ENCODE results near the gene SIPA1L3. TPM values are rescaled to one million over a fixed set of nuclear protein-coding genes. Genes with fewer than 3 reads are reported as not detected.

Gene SIPA1L3
- total RNA-seq, 3 donors from 2014 or later: 93.6 to 173 (median 144) TPM

DNA sequence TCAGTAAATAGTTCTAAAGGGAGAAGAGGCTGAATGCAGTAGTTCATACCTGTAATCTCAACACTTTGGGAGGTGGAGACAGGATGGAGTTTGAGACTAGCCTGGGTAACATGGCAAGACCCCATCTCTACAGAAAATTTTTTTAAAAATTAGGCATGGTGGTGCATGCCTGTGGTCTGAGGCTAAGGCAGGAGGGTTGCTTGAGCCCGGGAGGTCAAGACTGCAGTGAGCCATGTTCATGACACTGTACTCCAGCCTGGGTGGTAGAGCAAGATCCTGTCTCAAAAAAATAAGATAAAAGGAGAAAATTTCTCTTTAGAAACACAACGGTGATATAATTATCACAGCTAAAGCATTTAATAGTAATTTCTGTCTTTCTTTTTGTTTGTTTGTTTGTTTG, 57.1 kb downstream of the SIPA1L3 start:
- TF ChIP-seq, protein P1, sequence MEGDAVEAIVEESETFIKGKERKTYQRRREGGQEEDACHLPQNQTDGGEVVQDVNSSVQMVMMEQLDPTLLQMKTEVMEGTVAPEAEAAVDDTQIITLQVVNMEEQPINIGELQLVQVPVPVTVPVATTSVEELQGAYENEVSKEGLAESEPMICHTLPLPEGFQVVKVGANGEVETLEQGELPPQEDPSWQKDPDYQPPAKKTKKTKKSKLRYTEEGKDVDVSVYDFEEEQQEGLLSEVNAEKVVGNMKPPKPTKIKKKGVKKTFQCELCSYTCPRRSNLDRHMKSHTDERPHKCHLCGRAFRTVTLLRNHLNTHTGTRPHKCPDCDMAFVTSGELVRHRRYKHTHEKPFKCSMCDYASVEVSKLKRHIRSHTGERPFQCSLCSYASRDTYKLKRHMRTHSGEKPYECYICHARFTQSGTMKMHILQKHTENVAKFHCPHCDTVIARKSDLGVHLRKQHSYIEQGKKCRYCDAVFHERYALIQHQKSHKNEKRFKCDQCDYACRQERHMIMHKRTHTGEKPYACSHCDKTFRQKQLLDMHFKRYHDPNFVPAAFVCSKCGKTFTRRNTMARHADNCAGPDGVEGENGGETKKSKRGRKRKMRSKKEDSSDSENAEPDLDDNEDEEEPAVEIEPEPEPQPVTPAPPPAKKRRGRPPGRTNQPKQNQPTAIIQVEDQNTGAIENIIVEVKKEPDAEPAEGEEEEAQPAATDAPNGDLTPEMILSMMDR (IDR thresholded peaks at IDR 0.05): no peak
- Histone ChIP-seq H3K36me3 (ENCODE audit: low read depth) (no peaks in the 10 kb centered on the region), H3K4me3 (no peak overlapping the region), H3K9me3 (no peaks in the 10 kb centered on the region), H3K4me1 (ENCODE audit: low read depth) (peaks cover 13% of the 10 kb centered on the region)
- no peak for DNase-seq
- no peak for ATAC-seq
- intact Hi-C loops (cut with DNase I, micrococcal nuclease): no loop called here

DNA sequence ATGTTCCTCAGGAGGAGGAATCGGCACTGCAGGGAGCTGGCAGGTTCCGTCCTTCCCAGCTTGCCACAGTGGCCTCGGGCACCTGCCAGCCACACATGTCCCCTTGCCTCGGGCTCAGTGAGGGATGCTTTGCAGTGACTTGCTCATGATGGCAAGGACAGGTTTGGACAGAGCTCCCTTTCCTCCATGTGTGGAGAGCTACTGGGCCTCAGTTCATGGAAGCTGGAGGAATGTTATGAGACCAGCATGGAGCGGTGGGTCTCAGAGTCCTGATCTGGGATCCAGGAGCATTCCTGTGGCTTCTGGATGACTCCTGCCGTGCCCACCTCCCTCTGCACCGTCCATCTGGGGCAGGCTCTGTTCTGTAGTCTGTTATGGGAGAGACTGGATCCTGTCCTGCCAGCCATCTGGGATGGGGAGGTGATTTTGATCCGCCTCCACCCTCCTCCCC, 59.2 kb downstream of the SIPA1L3 start:
- TF ChIP-seq, protein P1 (IDR thresholded peaks at IDR 0.05): no peak
- Histone ChIP-seq H3K36me3 (ENCODE audit: low read depth) (no peaks in the 10 kb centered on the region), H3K4me3 (no peak overlapping the region), H3K9me3 (peaks cover 14% of the 10 kb centered on the region), H3K4me1 (ENCODE audit: low read depth) (peaks cover 13% of the 10 kb centered on the region)
- intact Hi-C loops (cut with DNase I, micrococcal nuclease): no loop called here
- DNase-seq: no peak
- ATAC-seq: peak; percentile 42

DNA sequence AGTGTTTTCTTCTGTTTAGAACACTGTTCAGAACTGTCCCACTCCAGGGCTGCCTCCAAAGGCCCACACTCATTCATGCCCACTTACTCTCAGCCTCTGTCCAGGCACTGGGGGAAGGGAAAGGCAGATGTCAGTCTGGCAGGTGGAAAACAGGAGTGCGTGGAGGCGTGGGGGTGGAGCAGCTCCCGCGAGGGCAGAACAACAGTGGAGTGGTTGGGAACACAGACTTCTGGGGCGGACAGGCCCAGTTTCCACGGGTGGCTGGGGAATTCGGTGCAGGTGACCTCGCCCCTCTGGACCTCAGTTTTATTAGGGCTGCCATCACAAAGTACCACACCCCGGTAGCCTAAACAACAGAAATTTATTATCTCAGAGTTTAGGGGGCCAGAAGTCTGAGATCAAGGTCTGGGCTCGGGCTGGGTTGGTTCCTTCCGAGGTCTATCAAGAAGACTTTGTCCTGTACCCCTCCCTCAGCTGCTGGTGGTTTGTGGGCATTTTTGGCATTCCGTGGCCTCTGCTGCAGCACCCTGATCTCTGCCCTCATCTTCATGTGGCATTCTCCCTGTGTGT, 59.7 kb downstream of the SIPA1L3 start:
- Histone ChIP-seq H3K9me3 (peaks cover 14% of the 10 kb centered on the region), H3K36me3 (ENCODE audit: low read depth) (no peaks in the 10 kb centered on the region), H3K4me1 (ENCODE audit: low read depth) (peaks cover 13% of the 10 kb centered on the region), H3K4me3 (no peak overlapping the region)
- TF ChIP-seq, protein P1 (IDR thresholded peaks at IDR 0.05): no peak
- intact Hi-C loops (cut with DNase I, micrococcal nuclease): no loop called here
- no peak for DNase-seq
- peak; percentile 59 for ATAC-seq

DNA sequence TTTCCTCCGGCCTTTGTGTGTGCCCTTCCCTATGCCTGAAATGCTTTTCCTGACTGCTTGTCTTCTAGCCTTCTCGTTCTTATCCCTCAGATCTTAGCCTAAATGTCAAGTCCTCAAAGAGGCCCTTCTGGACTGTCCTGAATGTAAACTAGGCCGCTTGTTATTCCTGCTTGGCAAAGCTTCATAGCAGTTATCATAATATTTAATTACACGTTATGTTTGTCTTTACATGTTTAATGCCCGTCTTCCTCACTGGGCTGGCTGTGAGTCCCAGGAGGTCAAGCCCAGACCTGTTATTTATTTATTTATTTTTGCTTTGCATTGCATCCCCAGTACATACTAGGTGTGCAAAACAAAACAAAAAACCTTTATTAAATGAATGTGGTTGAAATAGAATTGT, 62.7 kb downstream of the SIPA1L3 start:
- intact Hi-C loops (cut with DNase I, micrococcal nuclease): no loop called here
- DNase-seq (no peak), ATAC-seq (no peak)
- no peak overlapping the region for H3K4me3 ChIP-seq
- TF ChIP-seq, protein P1 (IDR thresholded peaks at IDR 0.05): no peak
- H3K4me1 ChIP-seq (ENCODE audit: low read depth): peaks cover 13% of the 10 kb centered on the region
- H3K36me3 ChIP-seq (ENCODE audit: low read depth): no peaks in the 10 kb centered on the region
- peaks cover 14% of the 10 kb centered on the region for H3K9me3 ChIP-seq

DNA sequence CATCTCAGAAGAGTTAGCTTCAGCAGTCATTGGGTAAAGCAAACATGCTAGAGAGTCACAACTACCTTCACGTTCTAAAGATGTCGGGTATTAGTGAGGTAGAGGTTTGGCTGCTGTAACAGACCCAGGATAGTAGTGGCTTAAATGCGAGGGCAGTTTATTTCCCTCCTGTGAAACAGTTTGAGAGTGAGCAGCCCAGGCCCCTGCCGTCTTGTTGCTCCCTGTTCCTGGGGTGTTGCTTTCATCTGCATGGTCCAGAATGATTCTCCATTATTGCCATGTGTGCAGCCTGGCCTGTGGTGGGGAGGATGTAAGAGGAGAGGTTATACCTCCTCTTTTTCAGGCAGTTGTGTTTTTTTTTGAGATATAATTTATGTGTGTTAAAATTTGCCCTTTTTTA, 63.7 kb downstream of the SIPA1L3 start:
- Histone ChIP-seq H3K9me3 (peaks cover 14% of the 10 kb centered on the region), H3K36me3 (ENCODE audit: low read depth) (no peaks in the 10 kb centered on the region), H3K4me1 (ENCODE audit: low read depth) (peaks cover 13% of the 10 kb centered on the region), H3K4me3 (no peak overlapping the region)
- ATAC-seq: no peak
- DNase-seq: peak in 1 of 3 donors; percentile 1
- TF ChIP-seq, protein P1 (IDR thresholded peaks at IDR 0.05): no peak
- intact Hi-C loops (cut with DNase I, micrococcal nuclease): no loop called here

DNA sequence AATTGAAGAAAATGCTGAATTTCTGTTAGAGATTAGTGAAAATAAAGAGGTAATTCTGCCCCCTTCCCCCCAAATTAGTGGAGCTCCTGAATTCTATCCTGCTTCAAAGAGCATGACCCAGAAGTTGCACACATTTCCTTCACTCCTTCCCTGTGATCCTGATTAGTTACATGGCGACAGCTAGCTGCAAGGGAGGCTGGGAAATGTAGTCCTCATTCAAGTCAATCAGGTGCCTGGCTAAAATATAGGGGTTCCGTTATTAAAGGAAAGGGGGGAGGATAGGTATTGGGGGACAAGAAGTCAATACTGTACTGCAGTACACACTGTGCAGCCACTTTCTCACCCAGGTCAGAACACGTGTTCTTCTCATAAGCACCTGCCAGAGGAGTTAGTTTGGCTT, 65.8 kb downstream of the SIPA1L3 start:
- intact Hi-C loops (cut with DNase I, micrococcal nuclease): no loop called here
- H3K9me3 ChIP-seq: peaks cover 14% of the 10 kb centered on the region

More for the DNA sequence above, 65.8 kb downstream of the SIPA1L3 start:
- ATAC-seq (no peak), DNase-seq (no peak)
- no peak overlapping the region for H3K4me3 ChIP-seq
- H3K36me3 ChIP-seq (ENCODE audit: low read depth): no peaks in the 10 kb centered on the region
- TF ChIP-seq, protein P1 (IDR thresholded peaks at IDR 0.05): no peak
- H3K4me1 ChIP-seq (ENCODE audit: low read depth): no peaks in the 10 kb centered on the region
